NAMALWA (cell line): ENCODE measurements around the gene PCBD2.
"Not testable (repeated sequence)": the region's sequence is repeated elsewhere in the genome, so short reads cannot be mapped to it uniquely, and the experiment has no call there.

Experiments used
- DNase-seq: peaks from one replicate; pipeline ENCODE4 v3.0.0-alpha.2; 2015; ENCODE audit warnings: low spot score

PCBD2 gene

DNA sequence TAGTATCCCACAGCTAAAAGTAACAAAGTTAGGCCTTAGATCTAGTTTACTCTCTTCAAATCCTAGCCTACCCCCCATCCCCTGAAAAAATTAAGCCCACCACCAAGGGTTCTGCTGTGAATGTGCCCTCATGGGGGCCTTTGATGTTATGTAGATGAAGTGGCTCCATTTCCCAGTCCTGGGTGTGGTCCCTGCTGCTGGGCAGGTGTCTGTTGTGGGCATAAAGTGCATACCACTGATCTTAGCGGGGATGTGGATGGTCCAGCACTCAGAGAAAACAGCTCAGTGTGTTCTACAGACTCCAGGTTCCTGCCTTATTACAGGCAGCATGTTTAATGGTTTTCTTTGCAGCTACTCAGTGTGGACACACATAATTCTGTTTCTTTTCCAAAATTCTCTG, 1.9 kb downstream of the PCBD2 start:
- no peak for DNase-seq

DNA sequence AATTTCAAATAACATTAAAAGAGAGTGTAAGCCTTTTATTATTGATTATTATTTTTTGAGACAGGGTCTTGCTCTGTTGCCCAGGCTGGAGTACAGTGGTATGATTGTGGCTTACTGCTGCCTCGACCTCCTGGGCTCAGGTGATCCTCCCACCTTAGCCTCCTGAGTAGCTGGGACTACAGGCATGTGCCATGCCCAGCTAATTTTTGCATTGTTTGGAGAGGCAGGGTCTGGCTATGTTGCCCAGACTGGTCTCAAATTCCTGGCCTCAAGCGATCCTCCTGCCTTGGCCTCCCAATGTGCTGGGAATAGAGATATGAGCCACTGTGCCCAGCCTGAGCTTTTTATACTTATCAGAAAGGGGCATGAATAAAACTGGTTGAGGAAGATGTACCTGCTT, 5.8 kb downstream of the PCBD2 start:
- not testable (repeated sequence) for DNase-seq

DNA sequence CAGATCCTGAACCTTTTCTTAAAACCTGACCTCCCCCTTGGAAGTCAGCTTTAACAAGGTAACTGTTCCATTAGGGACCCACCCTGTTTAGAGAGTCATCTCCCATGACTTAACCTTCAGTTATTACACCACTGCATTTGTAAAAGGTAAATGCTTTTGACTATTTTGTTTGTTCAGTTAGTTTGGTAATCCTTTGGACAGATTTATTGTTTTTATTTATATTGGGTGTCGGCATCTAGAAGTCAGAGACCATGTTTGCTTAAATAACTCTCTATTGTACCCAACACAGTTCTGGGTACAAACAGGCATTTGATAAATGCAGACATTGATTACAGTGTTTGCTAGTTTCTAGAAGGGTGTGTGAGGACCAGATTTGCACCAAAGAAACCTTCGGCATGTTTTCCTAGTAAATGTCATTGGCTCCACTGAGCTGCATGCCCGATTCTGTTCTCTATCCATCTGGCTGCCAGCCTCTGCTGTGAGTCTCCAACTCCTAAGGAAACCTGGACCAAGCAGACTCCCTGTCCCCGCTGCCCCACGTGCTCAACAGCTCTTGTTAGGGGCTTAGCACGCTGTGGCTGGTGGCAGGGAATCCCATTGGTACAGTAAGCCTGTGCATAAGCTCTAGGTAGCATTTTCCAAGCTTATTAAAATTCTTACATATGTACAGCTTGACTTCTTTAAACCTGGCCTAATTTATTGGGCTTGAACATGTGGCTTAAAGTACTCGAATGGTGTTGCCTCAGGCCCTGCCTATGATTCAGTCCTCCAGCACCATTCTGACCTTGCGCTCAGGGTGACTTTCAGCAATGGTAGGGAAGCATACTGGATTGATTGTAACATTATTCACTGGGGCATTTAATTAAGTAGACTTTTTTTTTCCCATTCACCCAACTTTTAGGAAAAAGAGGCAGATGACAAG, 6.6 kb downstream of the PCBD2 start:
- no peak for DNase-seq

DNA sequence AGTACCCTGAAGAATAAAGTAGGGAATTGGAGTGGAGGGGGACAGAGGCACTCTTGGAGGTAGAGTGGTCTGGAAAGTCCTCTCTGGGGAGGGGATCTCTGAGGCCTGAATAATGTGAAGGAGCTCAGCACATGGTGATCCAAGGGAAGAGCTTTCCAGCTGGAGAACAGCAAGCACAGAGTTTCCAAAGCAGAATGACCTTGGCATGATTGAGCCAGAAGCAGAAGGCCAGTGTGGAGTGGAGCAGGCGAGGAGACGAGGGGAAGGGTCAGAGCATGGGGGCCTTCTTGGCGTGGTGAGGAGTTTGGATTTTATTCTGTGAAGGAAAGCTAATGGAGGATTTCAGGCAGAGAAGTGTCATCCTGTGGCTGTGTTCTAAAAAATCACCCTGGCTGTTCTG, 8.3 kb downstream of the PCBD2 start:
- no peak for DNase-seq

DNA sequence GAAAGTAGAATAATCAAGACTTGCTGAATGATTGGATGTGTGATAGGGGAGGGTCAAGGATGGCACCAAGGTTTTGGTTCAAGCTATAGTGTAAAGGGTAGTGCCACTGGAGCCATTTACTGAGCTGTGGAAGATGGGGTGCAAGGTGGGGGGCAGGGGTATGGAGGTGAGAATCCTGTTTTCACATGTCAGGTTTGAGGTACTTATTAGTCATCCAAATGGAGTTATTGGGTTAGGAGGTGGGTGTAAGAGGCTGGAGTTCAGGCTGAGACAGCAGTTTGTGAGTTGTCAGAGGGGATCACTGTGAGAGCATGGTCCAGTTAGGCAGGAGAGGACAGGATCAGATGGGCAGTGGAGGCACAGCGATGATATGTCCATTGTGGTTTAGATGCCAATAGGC, 8.9 kb downstream of the PCBD2 start:
- no peak for DNase-seq

DNA sequence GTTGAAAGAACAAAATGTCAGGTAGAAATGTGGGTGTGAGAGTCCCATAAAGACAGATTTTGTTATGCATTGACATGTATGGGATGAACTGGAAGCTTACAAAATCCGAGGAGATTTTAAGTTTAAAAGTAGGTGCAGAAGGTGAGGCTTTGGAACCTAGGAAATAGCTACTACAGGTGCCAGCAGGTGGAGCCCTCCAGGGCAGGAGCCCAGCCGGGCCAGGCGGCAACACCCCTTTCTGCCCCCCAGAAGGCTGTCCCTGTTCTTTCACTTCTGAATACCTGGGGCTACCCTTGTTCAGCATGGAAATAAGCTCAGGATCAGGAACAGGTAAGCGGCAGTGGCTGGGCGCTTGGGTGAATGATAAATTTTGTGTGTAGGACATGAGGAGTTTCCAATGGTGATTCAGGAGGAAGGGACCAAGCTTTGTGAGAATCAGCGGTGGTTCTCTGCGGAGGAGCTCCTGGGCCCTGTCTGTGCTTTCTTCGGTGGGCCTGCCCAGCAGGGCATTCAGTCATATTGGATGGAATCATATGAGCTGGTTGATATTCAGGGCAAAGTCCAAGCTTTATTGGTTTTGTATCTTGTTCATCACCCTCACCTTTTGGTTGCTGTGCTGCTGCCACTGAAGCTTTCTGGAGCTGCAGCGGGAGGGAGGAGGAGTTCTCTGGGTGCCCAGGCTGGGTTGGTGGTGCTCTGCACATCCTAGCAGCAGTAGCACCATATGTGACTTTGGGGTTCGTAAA, 12.3 kb downstream of the PCBD2 start:
- DNase-seq = peak; percentile 35

DNA sequence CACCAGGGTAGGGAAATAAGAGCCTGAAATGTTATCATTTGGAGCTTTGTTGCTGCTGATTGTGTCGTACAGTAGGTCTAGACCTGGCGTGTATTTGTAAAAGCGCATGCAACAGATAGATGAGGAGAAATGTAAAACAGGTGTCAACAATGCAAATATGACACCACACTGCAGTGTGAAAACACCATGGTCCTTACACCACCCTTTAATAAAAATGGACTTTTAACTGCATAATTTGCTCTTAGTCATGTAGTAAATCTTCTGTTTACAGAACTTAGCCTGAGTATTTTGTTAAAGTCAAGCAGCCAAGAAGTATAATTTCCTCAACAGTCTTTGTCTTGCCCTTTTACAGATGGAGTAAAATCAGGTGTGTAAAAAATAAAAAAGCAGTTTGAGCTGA, 13.9 kb downstream of the PCBD2 start:
- DNase-seq = no peak

DNA sequence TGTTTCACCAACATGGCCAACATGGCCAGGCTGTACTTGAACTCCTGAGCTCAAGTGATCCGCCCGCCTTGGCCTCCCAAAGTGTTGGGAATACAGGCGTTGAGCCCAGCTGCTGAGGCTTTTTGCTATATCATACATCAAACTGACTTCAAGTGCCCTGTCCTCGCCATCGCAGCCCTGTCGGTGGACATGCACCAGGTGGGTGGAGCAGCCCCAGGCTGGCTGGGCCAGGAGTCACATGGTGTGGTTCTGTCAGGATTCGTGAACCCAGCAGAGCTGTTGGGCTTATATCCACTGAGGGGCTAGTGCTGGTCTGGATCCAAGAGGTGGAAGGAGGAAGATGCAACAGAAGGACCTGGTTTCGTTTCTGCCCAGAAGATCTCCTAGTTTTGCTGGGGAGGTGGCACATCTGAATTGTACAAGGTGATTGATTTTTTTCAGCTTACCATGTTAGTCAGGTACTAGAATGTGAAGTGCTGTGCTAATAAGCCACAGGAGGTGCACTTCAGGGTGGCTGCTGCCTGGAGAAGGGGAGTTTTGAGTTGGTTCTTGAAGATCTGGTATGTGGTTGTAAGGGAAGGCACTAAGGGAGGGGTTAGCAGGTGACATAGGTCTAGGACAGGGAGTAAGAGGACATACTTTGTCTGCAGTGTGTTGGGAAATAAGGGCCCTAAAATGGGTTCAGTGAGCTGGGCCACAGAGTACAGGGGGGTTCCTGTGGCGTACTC, 16.1 kb downstream of the PCBD2 start:
- no peak for DNase-seq

DNA sequence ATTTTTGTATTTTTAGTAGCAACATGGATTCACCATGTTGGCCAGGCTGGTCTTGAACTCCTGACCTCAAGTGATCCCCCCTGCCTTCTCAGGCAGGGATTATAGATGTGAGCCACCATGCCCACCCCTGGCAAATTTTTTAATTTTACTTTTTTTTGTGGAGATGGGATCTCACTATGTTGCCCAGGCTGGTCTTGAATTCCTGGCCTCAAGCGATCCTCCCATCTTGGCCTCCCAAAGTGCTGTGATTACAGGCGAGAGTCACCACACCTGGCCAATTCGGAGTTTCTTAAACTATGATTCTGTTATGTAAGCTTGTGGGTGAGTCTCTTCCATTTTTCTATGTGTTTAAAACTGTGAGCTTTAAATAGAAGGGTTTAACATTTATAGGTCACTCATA, 27.6 kb downstream of the PCBD2 start:
- DNase-seq = no peak

DNA sequence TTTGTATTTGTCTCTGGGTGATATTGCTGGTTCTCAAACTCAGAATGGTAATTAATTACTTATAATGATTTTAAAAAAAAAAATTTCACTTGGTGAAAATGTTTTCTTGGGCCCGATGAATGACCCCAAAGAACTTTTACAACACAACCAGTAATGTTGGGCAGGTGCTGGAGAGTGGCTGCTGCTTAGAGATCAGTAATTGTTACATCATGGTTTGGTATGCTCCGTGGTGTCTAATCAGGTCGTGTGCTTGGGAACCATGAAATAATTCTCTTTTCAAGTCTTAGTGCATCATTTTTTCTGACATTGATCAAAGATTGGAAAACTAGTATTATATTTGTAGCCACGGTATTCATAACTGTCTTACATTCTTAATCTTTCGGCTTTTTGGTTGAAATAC, 29.3 kb downstream of the PCBD2 start:
- DNase-seq = no peak

DNA sequence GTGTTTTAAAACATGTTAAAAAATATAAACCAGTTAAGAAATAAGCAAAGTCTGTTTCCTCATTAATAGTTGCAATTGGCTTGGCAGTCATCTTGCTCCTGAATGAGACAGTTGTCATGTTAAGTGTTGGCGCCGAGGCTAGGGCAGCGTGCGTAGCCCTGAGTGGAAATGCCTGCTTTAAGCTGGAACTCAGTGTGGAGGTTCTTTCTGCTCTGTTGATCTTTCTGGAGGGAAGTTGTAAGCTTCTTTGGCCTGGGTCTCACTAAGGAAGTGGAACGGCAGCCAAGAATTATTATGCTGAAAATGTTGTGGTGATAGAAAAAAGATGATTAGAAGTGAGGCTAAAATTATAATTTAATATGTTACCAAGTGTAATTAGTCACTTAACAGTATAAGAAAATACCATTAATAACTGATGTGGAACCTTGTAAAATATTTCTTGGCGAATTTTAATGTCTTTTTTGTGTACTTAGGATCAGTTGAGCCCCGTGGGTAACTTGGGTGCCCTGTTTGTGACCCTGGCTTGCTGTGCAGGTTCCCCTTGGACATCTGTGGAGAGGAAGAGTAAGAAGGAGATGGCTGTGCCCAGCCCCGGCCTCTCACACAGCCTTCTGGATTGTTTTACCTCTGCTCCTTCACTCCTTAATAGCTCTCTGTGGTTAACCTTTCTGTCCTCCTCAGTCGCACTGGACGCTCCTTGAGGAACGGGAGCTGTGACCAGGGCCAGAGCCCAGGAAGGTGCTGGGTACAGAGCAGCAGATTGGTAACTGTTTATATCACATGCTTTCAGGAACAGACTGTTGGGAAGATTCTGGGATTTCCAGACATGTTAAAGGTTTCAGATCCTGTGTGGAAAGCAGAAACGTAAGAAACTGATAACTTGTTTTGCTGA, 31.0 kb downstream of the PCBD2 start:
- DNase-seq = no peak

DNA sequence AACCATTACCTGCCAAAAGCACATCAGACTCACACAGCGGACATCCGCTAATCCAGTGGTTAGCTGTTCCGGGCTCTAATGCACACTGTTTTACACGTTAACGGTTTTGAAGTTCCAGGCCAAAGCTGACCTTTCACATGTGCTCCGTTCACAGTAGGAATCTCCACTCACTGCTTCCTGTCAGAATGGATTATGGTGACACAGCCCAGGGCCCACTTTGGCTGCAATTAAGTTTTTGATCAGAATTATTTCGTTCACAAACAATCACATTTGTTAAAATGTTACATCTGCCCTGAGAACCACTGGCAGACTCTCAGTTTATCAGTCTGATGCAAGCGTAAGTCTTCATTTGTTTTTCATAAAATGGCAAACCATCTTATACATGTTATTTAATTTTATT, 32.6 kb downstream of the PCBD2 start:
- no peak for DNase-seq

DNA sequence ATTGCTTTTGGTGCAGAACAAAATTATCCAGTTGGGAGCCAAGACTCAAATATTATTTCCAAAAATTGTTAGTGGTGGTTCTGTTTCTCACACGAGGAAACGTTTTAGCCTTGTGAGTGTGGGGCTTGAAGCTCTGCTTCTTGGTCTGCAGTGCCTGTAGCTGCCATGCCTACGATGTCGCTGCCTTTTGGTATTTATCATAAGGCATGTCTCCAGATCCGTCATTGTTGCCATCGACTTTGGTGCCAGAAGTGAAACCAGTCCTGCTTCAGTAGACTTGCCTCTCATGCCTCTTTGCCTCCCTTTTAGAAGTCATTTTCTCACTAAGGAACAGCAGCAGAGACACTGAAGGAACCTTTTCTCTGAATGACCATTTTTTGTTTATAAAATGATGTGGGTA, 33.1 kb downstream of the PCBD2 start:
- DNase-seq = no peak

DNA sequence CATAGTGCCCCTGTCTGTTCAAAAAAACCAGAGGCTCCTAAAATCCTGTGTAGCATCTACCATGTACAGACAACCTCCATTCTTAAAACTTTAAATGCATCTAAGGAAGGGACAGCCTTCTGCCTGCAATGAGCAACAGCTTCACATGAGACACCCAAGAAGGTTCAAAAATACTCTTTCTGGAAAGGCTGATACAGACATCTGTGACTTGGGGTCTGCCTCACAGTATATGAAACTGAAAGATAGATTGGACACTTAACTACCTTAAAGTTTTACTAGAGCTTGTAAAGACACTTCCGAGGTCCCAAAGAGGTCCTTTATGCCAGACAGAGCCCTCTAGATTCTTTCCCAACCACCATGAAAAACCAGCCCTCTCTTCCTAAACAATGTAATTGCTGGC, 34.6 kb downstream of the PCBD2 start:
- no peak for DNase-seq

DNA sequence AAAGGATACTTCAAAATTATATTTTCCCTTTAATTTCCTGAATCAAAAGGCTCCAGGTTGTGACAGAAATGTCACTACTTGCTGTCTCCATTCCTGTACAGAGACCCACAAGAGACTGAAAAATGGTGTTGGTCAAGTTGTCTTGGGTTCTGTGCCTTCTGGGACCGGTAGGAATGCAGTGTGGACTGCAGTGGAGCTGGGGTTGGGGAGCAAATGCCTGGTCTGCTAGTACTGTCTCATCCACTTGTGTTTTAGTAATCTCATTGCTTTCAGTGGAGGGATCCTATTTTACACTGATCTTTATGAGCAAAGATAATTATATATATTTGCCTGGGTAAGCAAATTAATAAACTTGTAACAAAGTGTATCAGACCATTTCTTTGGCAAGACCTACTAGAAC, 38.6 kb downstream of the PCBD2 start:
- DNase-seq = no peak

DNA sequence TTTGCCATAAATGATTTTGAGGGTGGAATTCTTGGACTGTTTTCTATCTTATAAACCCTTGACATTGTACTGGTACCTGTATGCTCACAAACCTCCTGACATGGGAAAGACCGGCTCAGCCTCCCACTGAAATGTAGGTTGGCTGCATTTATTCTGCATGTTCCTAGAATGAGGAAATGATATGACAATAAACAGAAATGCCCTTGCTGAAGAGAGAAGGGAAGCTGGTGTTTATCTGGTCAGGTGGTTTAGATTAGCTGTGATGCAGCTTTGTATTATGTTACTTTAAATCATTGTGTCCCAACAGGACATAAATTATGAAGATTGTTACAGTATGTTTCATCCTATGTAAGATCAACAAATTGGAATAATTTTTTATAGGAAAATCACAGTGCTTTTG, 39.7 kb downstream of the PCBD2 start:
- no peak for DNase-seq

DNA sequence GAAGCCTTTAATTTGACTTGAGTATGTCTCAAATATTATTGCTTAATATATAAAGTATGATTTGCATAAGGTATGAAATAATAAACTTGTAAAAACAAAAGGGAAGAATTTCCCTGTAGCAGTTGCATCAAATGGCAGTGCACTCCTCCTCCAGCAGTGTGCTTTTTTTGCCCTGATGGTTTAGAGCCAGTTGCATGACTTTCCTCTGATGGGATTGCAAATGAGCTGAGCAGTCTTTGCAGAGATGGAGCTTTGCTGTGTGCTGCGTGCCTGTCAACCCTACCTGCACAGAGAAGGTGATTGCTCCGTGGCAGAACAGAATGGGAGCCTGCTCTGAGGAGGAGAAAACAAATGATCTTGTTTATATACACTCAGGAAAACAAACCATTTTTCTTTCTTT, 40.1 kb downstream of the PCBD2 start:
- no peak for DNase-seq

DNA sequence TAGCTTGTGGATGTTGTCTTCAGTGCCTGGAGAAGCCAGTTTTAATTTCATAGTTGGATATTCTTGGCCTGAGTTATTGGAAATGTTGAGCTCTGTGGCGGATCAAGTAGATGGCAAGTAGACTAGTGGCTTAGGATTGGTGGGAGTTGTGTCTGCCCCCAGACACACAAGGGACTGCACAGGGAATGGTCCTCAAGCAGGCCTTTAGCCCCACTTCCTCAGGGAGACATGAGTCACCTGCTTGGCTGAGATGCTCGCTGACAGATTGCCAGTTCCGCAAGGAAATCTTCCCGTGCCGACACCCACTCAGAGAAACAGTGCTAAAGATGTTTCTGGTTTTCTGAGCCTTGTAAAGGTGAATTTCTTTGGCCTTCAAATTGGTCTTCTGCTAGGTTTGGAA, 44.0 kb downstream of the PCBD2 start:
- DNase-seq = no peak

DNA sequence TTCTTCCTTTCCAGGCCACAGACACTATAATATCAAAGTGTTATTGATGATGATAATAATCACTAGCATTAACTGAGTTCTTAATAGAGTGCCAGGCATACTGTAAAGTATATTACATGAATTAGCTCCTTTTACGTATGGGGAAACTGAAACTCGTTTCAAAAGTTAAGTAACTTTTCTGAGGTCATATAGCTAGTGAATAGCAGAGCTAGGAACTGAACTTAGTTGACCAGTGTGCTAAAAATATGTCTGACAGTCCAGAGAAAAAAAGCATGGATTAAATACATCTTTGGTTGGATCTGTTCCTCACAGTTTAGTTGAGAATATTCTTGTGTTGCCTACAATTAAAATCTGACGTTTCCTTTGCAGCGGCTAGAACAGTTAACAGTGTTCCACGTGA, 44.4 kb downstream of the PCBD2 start:
- no peak for DNase-seq

DNA sequence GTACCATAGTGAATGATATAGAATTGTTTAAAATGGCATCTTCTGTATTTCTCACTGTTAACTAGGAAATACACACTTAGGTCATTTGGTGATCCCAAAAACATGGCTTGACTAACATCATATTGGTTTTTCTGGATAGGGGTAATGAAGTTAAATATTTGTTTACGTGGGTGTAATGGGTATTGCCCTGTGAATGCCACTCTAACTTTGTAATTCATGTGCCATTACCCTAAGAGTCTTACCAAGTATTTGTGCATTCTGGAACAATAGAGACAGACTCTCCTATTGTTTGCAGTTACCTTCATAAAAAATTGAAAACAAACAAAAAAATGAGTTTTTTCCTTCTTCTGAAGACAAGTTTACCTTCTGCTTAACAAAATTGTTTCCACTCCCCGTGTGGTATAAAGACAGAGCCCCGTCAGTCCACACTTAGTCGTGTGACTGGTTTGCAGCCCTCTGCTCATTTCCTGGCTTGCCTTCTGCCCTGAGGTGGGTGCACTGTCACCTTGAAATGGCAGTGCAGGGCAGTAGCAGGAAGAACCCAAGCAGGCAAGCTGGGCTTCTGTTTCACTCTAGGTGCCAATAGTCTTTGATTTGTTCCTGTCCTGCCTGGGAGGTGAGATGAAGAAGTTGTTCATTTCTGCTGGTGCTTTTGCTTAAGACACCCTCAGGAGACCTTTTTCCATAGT, 53.1 kb downstream of the PCBD2 start:
- DNase-seq = no peak

DNA sequence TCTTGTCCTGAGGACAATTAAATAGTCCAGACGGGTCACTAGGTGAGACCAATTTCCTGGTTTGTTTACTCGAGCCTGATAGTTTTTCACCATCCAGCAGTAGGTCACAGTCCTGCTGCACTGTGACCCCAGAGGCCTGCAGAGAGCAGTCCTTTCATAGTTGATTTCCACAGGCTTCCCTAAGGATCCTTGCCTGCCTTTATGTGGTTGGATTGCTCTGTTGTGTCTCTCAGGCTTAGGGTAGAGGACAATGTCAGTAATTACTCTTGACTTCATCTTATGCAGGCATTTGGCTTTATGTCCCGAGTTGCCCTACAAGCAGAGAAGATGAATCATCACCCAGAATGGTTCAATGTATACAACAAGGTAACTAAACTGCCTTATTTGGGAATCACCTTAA, 53.8 kb downstream of the PCBD2 start:
- DNase-seq = no peak
